ENCODE data around the gene TESMIN.
A peak's percentile ranks its signal among the peaks of the same experiment; 100 is the strongest.

Gene TESMIN

GRCh38 chr11:68680541-68681231, 70.6 kb downstream of the TESMIN start:
- DNase-seq, result no peak

- DNase-seq, result no peak
Observed at GRCh38 chr11:68678031-68678441, 73.3 kb downstream of the TESMIN start.

- DNase-seq, result no peak
Observed at GRCh38 chr11:68677432-68677831, 73.9 kb downstream of the TESMIN start.

DNA sequence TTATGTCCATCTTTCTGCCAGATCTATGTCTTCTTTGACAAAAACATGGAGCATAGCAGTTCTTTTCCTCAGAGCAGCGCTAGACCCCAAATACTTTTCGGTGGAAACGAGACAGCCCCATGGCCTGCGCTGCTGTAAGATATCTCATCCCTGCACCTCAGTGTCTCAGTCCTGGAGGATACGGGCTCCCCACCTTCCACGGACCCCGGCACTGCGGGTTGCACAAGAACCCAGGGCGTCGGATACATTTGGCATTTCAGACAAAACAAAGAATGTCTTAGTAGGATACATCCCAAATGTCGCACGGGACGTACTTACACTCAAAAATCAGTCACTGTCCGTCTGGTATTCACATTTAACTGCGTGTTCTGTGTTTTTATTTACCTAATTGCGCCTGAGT, 76.9 kb downstream of the TESMIN start:
- no peak for DNase-seq

GRCh38 chr11:68673991-68674390, 77.3 kb downstream of the TESMIN start:
- no peak for DNase-seq

- DNase-seq, result no peak
Observed at GRCh38 chr11:68673306-68673945, 77.9 kb downstream of the TESMIN start.

- no peak for DNase-seq
Observed at GRCh38 chr11:68670208-68670992, 80.9 kb downstream of the TESMIN start.

DNA sequence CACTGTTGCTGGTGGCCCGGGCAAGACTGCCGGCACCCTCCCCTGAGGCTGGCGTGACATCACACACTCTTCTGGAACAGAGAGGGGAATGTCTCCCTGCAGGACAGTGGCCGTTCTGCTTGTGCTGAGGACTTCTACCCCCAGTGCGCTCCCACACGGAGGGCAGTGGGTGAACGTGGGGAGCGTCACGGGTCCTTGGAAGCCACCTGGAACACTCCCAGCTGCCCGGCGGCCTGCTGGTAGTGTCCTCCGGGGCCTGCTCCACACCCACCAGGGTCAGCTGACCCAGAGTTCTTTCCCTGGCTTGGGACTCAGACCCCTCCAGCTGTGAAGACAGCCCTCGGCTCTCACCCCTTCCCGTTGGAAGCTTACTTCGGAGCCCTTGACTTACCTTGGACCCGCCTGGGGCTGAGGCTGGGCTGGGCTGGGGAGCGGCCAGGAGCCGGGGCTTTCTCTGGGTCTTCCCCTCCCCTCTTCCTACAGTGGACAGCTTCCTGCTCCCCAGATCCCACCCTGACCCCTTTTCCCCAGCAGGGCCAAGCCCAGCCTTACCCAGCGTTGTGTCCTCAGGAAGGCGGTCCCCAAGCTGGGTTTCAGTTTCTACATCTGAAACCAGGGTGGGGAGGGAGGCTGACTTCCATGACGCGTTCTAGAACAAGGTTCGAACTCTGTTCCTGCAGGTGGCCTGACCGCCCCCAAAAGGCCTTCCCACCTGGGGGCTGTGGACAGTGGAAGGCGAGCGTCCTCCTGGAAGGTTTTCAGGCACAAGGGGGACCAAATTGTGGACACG, 81.8 kb downstream of the TESMIN start:
- DNase-seq, result no peak

- no peak for DNase-seq
Observed at GRCh38 chr11:68667511-68668500, 83.5 kb downstream of the TESMIN start.

DNA sequence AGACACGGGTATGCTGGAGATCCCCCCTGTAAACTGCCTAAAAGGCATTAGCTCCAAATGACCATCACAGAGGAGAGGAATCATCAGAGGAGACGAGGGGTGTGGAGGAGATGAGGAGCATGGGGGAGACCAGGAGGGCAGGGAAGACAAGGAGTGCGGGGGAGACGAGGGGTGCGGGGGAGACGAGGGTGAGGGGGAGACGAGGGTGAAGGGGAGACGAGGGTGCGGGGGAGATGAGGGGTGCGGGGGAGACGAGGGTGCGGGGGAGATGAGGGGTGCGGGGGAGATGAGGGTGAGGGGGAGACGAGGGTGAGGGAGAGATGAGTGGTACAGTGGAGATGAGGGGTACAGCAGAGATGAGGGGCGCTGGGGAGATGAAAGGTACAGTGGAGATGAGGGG, 84.5 kb downstream of the TESMIN start:
- DNase-seq, result no peak

DNA sequence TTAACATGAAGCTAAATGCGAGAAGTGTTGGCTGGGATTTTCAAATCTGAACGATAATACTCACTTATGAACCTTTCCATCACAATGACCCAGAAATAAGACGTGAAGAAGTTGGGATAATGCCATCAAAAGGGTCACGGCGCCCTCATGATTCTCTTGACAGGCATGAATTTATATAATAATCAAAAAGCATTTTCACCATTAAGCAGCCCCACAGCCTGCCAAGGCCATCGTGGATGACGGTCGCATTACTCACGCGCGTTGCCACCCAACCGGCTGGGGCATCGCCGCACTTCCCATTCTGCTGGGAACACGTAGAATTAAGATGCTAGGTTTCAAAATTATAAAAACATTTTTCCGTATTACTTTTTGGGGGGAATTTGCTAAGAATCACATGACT, 85.9 kb downstream of the TESMIN start:
- no peak for DNase-seq

DNA sequence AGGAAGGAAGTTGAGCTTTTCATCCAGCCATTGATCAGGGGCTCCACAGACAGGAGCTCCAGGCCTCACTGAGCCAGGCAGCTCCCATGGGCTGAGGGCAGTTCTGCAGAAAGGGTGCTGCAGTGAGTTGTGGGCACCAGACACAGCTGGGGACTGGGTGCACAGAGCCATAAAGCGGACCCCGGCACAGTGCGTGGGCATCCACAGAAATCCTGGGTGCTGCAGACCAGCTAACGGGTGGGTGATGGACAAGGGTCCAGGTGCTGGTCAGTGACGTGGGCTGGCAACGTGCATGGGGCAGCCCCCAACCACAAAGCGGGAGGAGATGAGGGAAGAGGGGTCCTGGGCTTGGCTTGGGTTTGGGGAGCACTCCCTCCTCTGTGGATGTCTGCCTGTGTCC, 86.4 kb downstream of the TESMIN start:
- no peak for DNase-seq

GRCh38 chr11:68664141-68664540, 87.2 kb downstream of the TESMIN start:
- no peak for DNase-seq

DNA sequence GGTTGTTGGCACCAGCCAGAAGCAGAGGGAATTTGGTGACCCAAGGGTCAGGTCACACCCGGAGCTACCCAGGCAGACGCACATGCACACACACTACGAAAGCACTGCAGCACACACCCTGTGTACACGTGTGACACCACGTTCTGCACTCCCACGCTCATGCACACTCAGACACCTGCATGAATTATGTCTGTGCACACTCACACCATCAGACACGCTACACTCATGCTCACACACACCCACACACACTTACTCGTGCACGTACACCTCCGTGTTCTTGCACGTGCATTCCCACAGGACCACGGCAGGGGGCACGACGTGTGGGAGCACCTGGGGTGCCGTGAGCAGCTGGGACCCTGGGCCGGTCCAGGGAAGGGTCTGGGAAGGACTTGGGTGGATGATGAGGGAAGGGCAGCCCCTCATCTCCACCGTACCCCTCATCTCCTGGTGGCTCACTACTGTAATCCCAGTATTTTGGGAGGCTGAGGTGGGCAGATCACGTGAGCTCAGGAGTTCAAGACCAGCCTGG, 87.8 kb downstream of the TESMIN start:
- no peak for DNase-seq

DNA sequence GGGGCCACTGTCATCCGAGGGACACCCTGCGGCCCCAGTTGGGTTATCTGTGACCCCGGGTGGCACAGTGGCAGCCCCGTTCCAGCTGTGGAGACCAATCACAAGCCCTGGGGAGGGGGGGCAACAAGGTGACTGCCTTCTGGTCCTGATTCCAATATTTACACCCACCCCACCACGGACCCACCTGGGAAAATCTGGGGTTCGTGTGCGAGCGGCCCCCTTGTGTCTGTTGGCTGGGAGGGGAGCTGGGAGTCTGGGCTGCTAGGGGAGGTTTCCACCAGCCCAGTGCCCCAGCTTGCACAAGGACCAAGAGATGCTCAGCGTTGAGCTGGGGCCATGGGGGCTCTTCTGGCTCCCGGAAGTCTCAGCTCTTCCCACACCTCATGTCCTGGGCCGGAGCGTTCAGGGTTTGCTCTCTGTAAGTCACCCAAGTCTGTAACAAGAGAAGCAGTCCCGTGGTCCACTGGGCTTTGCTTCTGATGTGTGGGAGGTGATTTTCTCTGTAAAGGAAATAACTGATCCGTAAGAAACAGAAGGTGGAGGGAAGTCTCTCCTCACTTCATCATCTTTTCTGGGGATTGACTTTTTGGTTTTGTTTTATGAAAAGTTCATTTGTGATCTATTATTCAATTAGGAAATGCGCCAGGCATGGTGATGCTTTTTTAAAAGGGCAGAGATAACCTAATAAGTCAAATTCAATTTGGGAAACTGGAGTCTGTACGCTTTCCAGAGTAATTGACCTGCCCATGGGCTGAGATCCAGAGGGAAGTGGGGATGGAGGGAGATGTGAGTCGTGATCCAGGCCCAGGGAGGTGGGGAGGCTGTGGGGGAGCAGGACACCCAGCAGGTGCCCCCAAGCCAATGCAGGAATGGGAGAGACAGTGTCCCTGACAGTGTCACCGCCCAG, 89.4 kb downstream of the TESMIN start:
- DNase-seq, result no peak

- DNase-seq, result no peak
Observed at GRCh38 chr11:68661014-68661413, 90.3 kb downstream of the TESMIN start.

DNA sequence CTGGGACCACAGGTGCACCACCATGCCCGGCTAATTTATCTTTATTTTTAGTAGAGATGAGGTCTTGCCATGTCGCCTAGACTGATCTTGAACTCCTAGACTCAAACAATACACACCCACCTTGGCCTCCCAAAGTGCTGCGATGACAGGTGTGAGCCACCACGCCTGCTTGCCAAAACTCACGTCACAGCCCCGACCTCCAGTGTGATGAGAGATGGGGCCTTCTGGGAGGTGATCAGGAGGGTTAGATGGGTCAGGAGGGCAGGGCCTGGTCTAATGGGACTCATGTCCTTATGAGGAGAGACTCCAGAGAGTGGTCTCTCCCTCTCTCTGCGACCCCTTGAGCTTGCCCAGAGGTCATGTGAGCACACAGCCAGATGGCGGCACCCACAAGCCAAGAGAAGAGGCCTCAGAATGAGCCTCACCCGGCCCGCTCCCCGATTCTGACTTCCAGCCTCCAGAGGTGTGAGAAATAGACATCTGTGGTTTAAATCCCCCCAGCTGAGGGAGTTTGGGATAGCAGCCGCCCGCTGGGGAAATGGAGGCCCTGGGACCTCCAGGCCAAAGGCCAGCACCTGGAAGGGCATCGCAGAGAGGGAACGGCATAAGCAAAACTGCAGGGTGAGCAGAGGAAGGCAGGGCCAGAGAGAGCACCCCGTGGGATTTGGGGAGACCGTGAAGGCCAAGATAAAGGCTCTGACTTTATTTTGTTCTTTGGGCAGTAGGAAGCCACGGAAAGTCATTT, 91.1 kb downstream of the TESMIN start:
- DNase-seq, result no peak

DNA sequence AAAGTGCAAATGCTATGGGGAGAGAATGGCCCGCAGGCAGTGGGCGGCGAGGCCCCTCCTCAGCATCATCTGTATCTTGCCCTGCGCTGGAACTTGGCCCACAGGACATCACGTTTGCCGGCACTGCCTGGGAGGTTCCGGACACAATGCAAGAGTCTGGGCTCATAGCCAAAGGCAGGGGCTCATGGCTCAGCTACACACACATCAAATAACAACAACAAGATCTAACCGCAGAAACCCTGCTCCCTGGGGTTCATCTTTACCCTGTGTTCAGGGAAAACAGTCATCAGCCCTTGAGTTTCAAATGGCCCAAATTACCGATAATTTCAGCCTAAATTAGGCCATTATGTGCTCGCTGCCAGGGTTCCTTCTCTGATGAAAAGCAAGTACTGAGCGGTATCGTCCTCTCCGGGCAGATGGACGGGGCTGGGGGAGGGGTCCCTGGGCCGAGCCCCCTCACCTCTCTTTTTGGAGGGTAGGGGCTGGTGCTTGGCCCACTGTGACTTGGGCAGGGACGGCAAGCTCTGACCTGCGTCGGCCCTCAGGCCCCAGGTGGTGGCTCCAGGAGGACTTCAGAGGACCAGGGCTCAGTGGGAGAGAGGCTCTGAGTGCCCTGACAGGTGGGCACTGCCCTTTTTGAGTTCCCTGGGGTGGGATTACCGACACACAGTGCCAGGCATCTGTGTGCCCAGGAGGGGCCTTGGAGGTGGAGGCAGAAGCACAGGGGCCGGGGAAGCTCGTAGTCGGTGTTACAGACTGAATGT, 92.0 kb downstream of the TESMIN start:
- DNase-seq, result peak; percentile 98

GRCh38 chr11:68658661-68659060, 92.7 kb downstream of the TESMIN start:
- no peak for DNase-seq

Data from COR-L47 (cell line).